ENCODE results near the gene ARHGAP28. TPM values are rescaled to one million over a fixed set of nuclear protein-coding genes. Genes with fewer than 3 reads are reported as not detected.

Gene ARHGAP28
- total RNA-seq, 1 donor from 2014 or later: 104 TPM

DNA sequence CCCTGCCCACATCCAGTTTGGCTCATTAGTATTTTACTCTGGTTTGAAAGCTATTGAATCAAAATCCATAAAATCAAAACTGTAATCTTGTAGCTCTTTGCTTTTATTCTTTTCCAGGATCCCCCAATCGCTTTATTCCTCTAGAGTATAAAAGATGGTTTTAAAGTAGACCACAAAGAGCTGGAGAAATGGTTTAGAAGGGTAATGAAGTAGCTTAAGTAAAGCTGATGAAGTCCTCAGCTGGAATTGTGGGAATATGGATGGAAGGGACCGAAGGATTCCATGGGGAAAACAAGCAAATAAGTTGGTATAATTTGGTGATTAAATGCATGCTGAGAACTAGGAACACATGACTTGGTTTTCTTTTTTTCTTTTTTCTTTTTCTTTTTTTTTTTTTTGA lies 12.3 kb downstream of the ARHGAP28 start:
- Mint-ChIP-seq H3K27me3 (peaks cover 4% of the 10 kb centered on the region), H3K27ac (no peak overlapping the region), H3K4me3 (peak overlapping the region; percentile 4), H3K36me3 (peaks cover 19% of the 10 kb centered on the region), H3K9me3 (no peaks in the 10 kb centered on the region), H3K4me1 (ENCODE audit: unreplicated experiment) (peaks cover 41% of the 10 kb centered on the region)
- DNase-seq (ENCODE audit: extremely low spot score, unreplicated experiment): no peak
- TF ChIP-seq, protein P1, sequence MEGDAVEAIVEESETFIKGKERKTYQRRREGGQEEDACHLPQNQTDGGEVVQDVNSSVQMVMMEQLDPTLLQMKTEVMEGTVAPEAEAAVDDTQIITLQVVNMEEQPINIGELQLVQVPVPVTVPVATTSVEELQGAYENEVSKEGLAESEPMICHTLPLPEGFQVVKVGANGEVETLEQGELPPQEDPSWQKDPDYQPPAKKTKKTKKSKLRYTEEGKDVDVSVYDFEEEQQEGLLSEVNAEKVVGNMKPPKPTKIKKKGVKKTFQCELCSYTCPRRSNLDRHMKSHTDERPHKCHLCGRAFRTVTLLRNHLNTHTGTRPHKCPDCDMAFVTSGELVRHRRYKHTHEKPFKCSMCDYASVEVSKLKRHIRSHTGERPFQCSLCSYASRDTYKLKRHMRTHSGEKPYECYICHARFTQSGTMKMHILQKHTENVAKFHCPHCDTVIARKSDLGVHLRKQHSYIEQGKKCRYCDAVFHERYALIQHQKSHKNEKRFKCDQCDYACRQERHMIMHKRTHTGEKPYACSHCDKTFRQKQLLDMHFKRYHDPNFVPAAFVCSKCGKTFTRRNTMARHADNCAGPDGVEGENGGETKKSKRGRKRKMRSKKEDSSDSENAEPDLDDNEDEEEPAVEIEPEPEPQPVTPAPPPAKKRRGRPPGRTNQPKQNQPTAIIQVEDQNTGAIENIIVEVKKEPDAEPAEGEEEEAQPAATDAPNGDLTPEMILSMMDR (conservative IDR thresholded peaks at IDR 0.05): no peak

DNA sequence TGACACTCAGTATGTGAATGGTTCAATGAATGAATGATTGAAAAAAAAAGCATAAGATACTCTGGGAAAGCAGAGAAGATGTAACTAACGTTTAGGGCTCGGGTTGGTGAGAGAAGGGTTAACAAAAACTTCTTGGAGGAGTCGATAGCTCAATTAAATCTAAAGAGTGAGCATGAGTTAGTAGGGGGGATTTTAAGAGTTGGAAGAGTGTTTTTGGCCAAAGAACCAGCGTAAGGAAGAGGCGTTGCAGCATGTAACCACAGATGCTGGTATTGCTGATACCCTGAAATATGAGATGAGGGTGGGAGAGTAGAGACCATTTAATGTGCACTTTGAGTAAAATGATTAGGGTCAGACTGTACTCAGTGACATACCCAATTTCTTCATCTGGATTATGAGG lies 14.5 kb downstream of the ARHGAP28 start:
- Mint-ChIP-seq H3K27ac (no peak overlapping the region), H3K4me1 (ENCODE audit: unreplicated experiment) (peaks cover 32% of the 10 kb centered on the region)

DNA sequence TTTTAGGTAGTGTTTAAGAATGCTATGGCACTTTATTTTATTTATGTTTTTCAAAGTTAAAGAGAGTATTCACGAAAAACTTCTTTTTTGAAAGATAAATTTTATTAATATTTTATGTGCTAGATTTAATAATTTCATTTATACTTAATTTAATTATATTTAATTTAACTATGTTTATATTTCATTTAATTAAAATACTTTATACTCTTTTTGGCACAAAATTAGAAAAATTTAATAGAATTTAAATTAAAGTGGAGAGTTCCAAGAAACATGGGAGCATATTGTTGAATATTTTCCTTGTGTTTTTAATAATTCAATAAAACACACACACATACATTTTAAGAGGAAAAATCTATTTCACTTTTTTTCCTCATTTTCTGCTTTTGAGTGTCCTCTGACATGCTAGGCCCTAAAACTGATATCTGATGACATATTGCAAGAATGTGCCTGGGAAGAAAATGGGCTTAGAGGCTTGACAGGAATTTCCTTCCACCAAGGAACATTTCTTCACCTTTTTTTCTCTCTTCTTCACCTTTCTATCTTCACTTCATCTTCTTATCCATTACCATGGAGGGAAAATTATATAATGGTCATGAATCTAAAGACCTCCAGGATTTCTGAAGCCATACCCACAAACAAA lies 15.4 kb downstream of the ARHGAP28 start:
- Mint-ChIP-seq H3K9me3 (no peaks in the 10 kb centered on the region), H3K27ac (no peak overlapping the region), H3K36me3 (peaks cover 34% of the 10 kb centered on the region), H3K4me3 (no peak overlapping the region), H3K27me3 (peaks cover 4% of the 10 kb centered on the region), H3K4me1 (ENCODE audit: unreplicated experiment) (peaks cover 32% of the 10 kb centered on the region)
- no peak for DNase-seq (ENCODE audit: extremely low spot score, unreplicated experiment)
- TF ChIP-seq, protein P1 (conservative IDR thresholded peaks at IDR 0.05): no peak

More for the DNA sequence above, 14.5 kb downstream of the ARHGAP28 start:
- TF ChIP-seq, protein P1 (conservative IDR thresholded peaks at IDR 0.05): no peak
- Mint-ChIP-seq H3K27me3 (peaks cover 4% of the 10 kb centered on the region), H3K4me3 (peak overlapping the region; percentile 1), H3K9me3 (no peaks in the 10 kb centered on the region), H3K36me3 (peaks cover 29% of the 10 kb centered on the region)
- DNase-seq (ENCODE audit: extremely low spot score, unreplicated experiment): no peak

DNA sequence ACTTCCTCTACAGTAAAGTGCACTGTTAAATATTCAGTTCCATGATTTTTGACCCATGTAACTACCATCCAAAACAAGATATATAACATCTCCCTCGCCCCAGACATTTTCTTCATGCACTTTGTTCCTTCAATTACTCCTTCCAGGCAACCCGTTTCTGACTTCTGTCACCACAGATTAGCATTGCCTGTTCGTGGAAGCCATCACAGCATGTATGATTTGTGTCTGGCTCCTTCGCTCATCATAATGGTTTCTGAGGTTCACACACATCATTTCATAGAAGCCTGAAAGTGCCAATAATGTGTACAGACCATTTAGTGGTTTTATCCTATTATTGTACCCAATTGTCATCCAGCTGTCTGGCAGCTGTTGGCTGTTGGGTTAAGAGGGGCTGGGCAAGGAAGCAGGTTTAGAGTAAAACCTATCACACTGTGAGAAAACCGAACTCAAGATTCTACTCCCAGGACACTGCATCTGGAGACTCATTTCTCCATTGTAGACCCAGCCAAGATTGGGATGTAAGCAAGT lies 16.1 kb downstream of the ARHGAP28 start:
- peaks cover 31% of the 10 kb centered on the region for H3K36me3 Mint-ChIP-seq
- TF ChIP-seq, protein P1 (conservative IDR thresholded peaks at IDR 0.05): no peak
- H3K27me3 Mint-ChIP-seq: peaks cover 4% of the 10 kb centered on the region
- no peaks in the 10 kb centered on the region for H3K9me3 Mint-ChIP-seq
- peaks cover 31% of the 10 kb centered on the region for H3K4me1 Mint-ChIP-seq (ENCODE audit: unreplicated experiment)
- DNase-seq (ENCODE audit: extremely low spot score, unreplicated experiment): no peak
- no peak overlapping the region for H3K4me3 Mint-ChIP-seq
- no peak overlapping the region for H3K27ac Mint-ChIP-seq

DNA sequence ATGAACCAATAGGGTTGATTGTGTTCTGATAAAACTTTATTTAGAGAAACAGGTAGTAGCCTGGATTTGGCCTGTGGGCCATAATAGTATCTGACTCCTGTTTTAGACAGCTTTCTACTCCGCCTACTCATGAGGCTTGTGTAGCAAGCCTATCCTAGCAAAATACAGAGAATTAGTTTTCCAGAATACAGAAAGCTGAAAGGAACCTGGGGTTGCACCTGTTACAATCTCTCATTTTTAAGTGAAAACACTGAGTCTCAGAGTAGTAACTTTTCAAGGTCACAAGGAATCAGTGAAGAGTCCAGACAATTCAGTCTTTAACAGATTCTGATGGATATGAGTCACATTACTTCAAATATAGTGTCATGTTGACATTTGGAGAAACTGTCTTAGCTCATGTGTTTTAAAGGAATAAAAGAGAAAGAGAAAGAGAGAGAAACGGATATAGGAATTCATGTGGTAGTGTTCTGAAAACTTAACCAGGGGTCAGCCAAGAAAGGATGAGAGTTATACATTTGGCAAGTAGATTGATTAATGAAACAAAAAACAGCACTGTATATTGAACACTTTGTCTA lies 17.0 kb downstream of the ARHGAP28 start:
- Mint-ChIP-seq H3K9me3 (no peaks in the 10 kb centered on the region), H3K27ac (no peak overlapping the region), H3K27me3 (peaks cover 4% of the 10 kb centered on the region), H3K36me3 (peaks cover 31% of the 10 kb centered on the region), H3K4me3 (no peak overlapping the region), H3K4me1 (ENCODE audit: unreplicated experiment) (peaks cover 29% of the 10 kb centered on the region)
- TF ChIP-seq, protein P1 (conservative IDR thresholded peaks at IDR 0.05): no peak
- DNase-seq (ENCODE audit: extremely low spot score, unreplicated experiment): no peak
